GM10847 (cell line): ENCODE measurements around the gene MEGF6.

Experiments
- POLR2A ChIP-seq: IDR thresholded peaks from 2 replicates; pipeline ENCODE4 v1.6.1; 2011; ENCODE audit not compliant: insufficient read length; ENCODE audit errors: extremely low read depth

MEGF6 gene

GRCh38 chr1:3466366-3467075 lies 144.8 kb downstream of the MEGF6 start:
- TF ChIP-seq POLR2A, result no peak

DNA sequence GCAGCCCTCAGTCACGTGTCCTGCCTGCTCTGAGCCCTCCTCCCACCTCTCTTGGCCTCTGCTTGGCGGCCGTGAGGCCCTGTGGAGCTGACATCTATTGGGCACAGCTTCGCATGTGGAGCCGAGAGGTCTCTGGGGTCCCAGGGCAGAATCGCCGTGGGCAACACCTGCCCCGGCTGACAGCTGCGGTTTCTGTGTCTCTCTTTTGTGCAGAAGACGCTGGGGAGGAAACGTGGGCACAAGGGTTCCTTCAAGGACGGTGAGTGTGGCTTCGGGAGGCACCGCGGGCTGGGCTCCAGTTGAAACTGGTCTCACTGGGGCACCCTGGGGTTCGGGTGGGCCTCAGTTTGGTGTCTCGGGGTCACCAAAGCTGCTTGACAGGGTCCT lies 145.4 kb downstream of the MEGF6 start:
- no peak for TF ChIP-seq POLR2A

DNA sequence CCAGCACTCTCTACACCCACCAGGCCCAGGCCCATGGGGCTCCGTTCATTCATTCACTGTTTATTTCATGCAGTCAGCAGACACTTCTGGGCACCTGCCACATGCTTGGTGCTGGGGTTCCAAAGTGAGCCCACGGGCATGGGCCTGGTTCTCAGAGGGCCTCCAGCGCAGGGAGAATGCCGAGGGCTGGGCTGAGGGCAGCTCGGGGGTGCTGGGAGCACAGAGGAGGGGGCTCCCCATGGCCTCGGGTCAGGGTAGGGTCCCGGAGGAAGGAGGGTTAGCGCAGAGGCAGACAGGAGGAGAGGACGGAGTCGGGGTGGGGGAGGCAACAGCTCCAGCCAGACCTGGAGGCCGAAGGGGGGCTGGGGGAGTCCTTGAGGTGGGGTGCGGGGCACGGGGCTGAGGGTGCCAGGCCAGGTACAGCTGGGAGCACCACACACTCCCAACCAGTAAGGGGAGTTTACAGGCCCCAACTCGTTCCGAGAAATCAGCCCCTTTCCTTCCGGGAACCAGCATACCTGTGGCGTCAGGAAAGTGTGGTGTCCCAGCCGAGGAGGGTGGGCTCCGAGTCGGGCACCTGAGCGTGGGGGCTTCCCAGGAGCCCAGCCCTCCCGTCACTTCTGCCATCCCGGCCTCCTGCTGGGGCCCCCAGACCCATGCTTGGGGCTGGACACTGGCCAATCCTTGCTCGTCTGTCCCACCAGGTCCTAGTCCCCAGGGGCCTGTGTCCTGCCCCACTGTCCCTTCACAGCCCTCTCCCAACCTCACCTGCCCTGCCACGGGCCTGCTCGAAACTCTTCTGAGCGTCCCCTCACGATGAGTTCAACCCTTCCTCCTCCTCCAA lies 146.0 kb downstream of the MEGF6 start:
- TF ChIP-seq POLR2A, result no peak

- TF ChIP-seq POLR2A, result no peak
These were observed 146.7 kb downstream of the MEGF6 start for GRCh38 chr1:3464649-3465025.

DNA sequence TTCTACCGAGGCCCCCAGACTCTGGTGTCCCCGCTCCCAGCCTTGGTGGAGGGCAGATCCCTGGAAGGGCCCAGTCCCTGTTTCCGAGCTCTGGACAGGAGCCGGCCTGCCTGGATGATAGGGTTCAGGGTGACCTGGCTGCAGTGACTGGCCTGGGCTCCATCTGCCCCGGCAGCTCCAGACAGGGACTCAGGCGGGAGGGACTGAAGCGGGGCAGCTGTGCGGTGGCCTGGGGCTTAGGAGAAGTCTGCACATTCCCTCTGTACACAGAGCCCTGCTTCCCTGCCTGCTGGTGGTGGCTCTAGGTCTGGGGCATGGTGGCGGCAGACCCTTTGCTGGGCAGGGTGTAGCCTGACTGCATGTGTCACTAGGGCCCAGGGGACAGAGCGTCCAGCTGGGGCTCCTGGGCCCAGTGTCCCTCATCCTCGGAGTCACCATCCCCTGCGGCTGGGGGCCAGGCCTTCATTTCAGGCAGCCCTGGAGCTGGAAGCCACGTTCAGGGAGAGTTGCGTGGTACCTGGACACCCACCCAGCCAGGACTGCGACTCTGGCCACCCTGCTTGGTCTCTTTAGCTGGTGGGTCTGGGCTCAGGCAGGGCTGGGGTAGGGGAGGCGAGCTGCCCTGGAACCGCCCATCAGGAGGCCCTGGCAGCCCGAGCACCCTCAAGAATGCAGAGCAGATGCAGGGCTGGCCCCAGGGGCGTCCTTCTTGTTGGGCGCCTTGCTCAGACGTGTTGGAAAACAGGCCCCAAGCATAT lies 147.2 kb downstream of the MEGF6 start:
- no peak for TF ChIP-seq POLR2A

DNA sequence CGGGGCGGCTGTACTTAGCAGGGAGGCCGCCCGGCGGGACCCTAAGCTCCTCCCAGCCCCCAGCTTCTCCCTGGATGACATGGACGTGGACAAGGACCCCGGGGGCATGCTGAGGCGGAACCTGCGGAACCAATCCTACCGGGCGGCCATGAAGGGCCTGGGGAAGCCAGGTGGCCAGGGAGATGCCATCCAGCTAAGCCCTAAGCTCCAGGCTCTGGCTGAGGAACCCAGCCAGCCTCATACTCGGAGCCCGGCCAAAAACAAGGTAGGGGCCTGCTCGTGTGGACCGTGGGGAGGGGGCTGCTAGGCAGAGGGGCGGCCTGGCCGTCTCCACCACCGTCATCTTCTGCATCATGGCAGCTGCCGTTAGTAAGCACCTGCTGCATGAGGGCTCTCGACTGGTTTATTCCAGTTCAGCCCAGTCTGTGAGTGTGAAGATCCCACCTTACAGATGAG lies 147.9 kb downstream of the MEGF6 start:
- no peak for TF ChIP-seq POLR2A

GRCh38 chr1:3463013-3463385 lies 148.3 kb downstream of the MEGF6 start:
- TF ChIP-seq POLR2A, result no peak

- TF ChIP-seq POLR2A, result no peak
These were observed 148.8 kb downstream of the MEGF6 start for GRCh38 chr1:3462356-3463012.

- no peak for TF ChIP-seq POLR2A
These were observed 149.4 kb downstream of the MEGF6 start for GRCh38 chr1:3461934-3462275.

GRCh38 chr1:3461238-3461933 lies 149.9 kb downstream of the MEGF6 start:
- no peak for TF ChIP-seq POLR2A

- no peak for TF ChIP-seq POLR2A
These were observed 150.6 kb downstream of the MEGF6 start for GRCh38 chr1:3460672-3461131.

DNA sequence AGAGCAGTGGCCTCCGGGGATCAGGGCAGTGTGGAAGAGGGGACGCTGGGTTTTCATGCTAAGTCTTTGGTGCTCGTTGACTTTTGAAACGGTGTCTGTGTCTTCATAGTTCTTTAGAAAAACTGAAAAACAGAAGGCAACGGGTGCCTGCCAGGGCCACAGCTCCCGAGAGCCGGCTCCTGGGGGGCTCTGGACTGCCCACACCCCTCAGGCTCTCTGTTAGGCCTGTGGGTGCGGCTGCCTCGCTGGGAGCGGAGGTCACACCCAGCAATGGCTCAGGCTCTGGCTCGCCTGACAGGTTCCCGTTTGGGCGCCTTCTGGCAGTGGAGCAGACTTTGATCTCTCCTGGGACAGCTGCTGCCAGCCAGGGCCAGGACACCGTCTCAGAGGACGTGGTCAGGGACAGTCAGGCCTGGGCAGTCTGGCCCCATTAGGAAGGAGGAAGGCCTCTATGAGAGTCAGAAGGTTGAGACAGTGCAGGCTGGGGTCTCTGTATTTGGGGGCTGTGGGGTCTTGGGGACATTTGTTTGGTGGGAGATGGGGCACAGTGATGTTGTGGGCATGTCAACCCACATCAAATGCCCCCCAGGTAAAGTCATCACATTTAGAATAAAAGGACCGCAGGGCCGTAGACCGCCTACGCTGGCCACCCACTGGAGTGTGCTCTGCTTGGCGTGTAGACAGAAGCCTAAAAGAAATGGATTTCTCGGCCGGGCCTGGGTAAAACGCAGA lies 151.2 kb downstream of the MEGF6 start:
- no peak for TF ChIP-seq POLR2A

GRCh38 chr1:3459051-3459908 lies 152.0 kb downstream of the MEGF6 start:
- no peak for TF ChIP-seq POLR2A
